ENCODE data around the gene SLC1A5. TPM values are rescaled to one million over a fixed set of nuclear protein-coding genes. Genes with fewer than 3 reads are reported as not detected.

Gene SLC1A5
- total and polyA plus RNA-seq, 4 donors = 38.2 to 216 (median 106) TPM

DNA sequence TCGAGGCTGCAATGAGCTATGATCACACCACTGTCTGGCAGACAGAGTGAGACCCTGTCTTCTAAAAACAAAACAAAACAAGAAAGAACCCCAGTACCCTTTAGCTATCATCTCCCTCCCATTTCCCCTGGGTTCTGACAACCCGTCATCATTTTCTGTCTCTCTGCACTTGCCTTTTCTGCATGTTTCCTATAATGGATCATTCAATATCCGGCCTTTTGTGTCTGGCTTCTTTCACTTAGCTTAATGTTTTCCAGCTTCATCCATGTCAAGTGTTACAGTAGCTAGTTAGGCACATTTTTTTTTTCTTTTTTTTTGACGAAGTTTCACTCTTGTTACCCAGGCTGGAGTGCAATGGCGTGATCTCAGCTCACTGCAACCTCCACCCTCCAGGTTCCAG is 45.7 kb upstream of the SLC1A5 start:
- WGBS, 2 donors = 85 to 90% methylated on average over 5 of the region's 5 CpGs
- Histone ChIP-seq H3K9me3 (ENCODE audit: control insufficient read depth in 4 of 4, insufficient read depth in 3 of 4, low read length in 3 of 4) (no peaks in the 10 kb centered on the region), H3K36me3 (ENCODE audit: control insufficient read depth in 4 of 4, insufficient read depth in 4 of 4, low read length in 4 of 4) (peaks cover 5 to 17% (median 6%) of the 10 kb centered on the region in 4 donors), H3K9ac (ENCODE audit: insufficient read depth in 1 of 2, low read length in 2 of 2) (no peak overlapping the region), H3K27me3 (ENCODE audit: control insufficient read depth in 3 of 3, insufficient read depth in 3 of 3, low read length in 2 of 3) (no peaks in the 10 kb centered on the region), H3K4me3 (no peak overlapping the region), H3K4me1 (ENCODE audit: control insufficient read depth in 5 of 5, insufficient read depth in 5 of 5, low read length in 5 of 5) (peaks cover 0 to 4% (median 0%) of the 10 kb centered on the region in 5 donors), H3K27ac (ENCODE audit: low read depth in 1 of 2, low read length in 1 of 2) (no peak overlapping the region)
- no peak for ATAC-seq (ENCODE audit: insufficient read depth, low FRiP score)
- DNase-seq = no peak
- TF ChIP-seq, protein P1, sequence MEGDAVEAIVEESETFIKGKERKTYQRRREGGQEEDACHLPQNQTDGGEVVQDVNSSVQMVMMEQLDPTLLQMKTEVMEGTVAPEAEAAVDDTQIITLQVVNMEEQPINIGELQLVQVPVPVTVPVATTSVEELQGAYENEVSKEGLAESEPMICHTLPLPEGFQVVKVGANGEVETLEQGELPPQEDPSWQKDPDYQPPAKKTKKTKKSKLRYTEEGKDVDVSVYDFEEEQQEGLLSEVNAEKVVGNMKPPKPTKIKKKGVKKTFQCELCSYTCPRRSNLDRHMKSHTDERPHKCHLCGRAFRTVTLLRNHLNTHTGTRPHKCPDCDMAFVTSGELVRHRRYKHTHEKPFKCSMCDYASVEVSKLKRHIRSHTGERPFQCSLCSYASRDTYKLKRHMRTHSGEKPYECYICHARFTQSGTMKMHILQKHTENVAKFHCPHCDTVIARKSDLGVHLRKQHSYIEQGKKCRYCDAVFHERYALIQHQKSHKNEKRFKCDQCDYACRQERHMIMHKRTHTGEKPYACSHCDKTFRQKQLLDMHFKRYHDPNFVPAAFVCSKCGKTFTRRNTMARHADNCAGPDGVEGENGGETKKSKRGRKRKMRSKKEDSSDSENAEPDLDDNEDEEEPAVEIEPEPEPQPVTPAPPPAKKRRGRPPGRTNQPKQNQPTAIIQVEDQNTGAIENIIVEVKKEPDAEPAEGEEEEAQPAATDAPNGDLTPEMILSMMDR (IDR thresholded peaks at IDR 0.05; ENCODE audit: control extremely low read depth, extremely low read depth) = no peak

DNA sequence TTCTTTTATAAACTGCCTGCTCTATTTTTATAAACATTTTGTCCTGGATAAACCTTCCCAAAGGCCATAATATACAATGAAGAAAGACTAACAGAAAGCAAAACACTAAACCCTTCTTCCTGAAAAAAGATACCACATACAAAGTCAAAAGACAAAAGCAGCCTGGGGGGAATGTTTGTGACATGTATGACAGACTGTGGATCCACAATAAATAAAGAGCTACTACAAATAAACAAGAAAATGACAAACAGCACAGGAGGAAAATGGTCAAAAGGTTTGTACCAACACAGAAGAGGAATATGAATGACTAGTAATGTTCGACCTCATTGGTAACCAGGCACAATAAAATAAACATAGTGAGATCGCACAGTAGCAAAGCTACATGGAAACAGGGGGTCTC is 42.5 kb upstream of the SLC1A5 start:
- no peak for ATAC-seq (ENCODE audit: insufficient read depth, low FRiP score)

DNA sequence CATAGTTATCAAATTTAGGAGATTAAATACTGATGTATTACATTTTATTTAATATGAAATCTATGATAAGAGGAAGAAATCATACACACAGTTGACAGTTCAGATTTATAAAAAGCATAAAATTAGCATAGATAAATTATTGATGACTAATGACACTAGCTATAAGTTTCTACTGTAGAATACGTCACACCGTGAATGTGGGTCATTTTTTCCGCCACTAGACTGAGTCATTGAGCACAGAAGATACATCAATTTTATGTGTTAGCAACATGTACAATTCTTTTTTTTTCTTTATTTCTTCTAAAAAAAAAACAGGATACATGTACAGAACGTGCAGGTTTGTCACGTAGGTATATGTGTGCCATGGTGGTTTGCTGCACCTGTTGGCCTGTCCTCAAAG is 40.1 kb upstream of the SLC1A5 start:
- WGBS, 2 donors = 86 to 87% methylated on average over 5 of the region's 5 CpGs
- Histone ChIP-seq H3K27me3 (ENCODE audit: control insufficient read depth in 3 of 3, insufficient read depth in 3 of 3, low read length in 2 of 3) (no peaks in the 10 kb centered on the region), H3K4me1 (ENCODE audit: control insufficient read depth in 5 of 5, insufficient read depth in 5 of 5, low read length in 5 of 5) (peaks cover 0 to 3% (median 0%) of the 10 kb centered on the region in 5 donors), H3K9me3 (ENCODE audit: control insufficient read depth in 4 of 4, insufficient read depth in 3 of 4, low read length in 3 of 4) (no peaks in the 10 kb centered on the region), H3K36me3 (ENCODE audit: control insufficient read depth in 4 of 4, insufficient read depth in 4 of 4, low read length in 4 of 4) (no peaks in the 10 kb centered on the region), H3K27ac (ENCODE audit: low read depth in 1 of 2, low read length in 1 of 2) (no peak overlapping the region), H3K9ac (ENCODE audit: insufficient read depth in 1 of 2, low read length in 2 of 2) (no peak overlapping the region), H3K4me3 (no peak overlapping the region)
- TF ChIP-seq, protein P1 (IDR thresholded peaks at IDR 0.05; ENCODE audit: control extremely low read depth, extremely low read depth) = no peak
- DNase-seq (no peak), ATAC-seq (ENCODE audit: insufficient read depth, low FRiP score) (no peak)

More for the DNA sequence above, 42.5 kb upstream of the SLC1A5 start:
- H3K27me3 ChIP-seq (ENCODE audit: control insufficient read depth in 3 of 3, insufficient read depth in 3 of 3, low read length in 2 of 3) = no peaks in the 10 kb centered on the region
- TF ChIP-seq, protein P1 (IDR thresholded peaks at IDR 0.05; ENCODE audit: control extremely low read depth, extremely low read depth) = no peak
- H3K36me3 ChIP-seq (ENCODE audit: control insufficient read depth in 4 of 4, insufficient read depth in 4 of 4, low read length in 4 of 4) = no peaks in the 10 kb centered on the region
- H3K27ac ChIP-seq (ENCODE audit: low read depth in 1 of 2, low read length in 1 of 2) = no peak overlapping the region
- WGBS, 2 donors = 92 to 95% methylated on average over 2 of the region's 2 CpGs
- peaks cover 0 to 3% (median 0%) of the 10 kb centered on the region in 5 donors for H3K4me1 ChIP-seq (ENCODE audit: control insufficient read depth in 5 of 5, insufficient read depth in 5 of 5, low read length in 5 of 5)
- no peak overlapping the region for H3K9ac ChIP-seq (ENCODE audit: insufficient read depth in 1 of 2, low read length in 2 of 2)
- H3K4me3 ChIP-seq = no peak overlapping the region
- no peak for DNase-seq
- no peaks in the 10 kb centered on the region for H3K9me3 ChIP-seq (ENCODE audit: control insufficient read depth in 4 of 4, insufficient read depth in 3 of 4, low read length in 3 of 4)

DNA sequence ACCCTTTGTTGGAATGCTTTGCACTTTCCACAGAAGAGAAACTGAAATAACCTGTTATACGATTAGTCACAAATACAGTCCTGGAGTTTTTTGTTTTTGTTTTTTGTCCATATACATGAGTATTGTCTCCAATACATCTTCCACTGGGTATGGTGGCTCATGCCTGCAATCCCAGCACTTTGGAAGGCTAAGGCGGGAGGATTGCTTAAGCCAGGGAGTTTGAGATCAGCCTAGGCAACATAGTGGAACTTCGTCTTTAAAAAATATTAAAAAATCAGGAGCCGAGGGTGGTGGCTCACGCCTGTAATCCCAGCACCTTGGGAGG is 37.3 kb upstream of the SLC1A5 start:
- TF ChIP-seq, protein P1 (IDR thresholded peaks at IDR 0.05; ENCODE audit: control extremely low read depth, extremely low read depth) = no peak
- DNase-seq (no peak), ATAC-seq (ENCODE audit: insufficient read depth, low FRiP score) (no peak)
- Histone ChIP-seq H3K27ac (ENCODE audit: low read depth in 1 of 2, low read length in 1 of 2) (no peak overlapping the region), H3K4me1 (ENCODE audit: control insufficient read depth in 5 of 5, insufficient read depth in 5 of 5, low read length in 5 of 5) (peaks cover 0 to 10% (median 0%) of the 10 kb centered on the region in 5 donors), H3K4me3 (no peak overlapping the region), H3K9ac (ENCODE audit: insufficient read depth in 1 of 2, low read length in 2 of 2) (no peak overlapping the region), H3K36me3 (ENCODE audit: control insufficient read depth in 4 of 4, insufficient read depth in 4 of 4, low read length in 4 of 4) (no peaks in the 10 kb centered on the region), H3K27me3 (ENCODE audit: control insufficient read depth in 3 of 3, insufficient read depth in 3 of 3, low read length in 2 of 3) (no peaks in the 10 kb centered on the region), H3K9me3 (ENCODE audit: control insufficient read depth in 4 of 4, insufficient read depth in 3 of 4, low read length in 3 of 4) (no peaks in the 10 kb centered on the region)
- WGBS, 2 donors = 86 to 89% methylated on average over 5 of the region's 5 CpGs
